Measurements from ENCODE around the gene SUCNR1.

- no peak for TF ChIP-seq EZH2 (IDR thresholded peaks at IDR 0.05; ENCODE audit: borderline replicate concordance, insufficient read depth, low read depth, low read length, poor library complexity, severe bottlenecking)
- TF ChIP-seq CTCF (IDR thresholded peaks at IDR 0.05) = no peak
Observed at GRCh38 chr3:151871639-151872468, 1.6 kb upstream of the SUCNR1 start.
